ENCODE data around the gene AZU1.
"Not testable (repeated sequence)": the region's sequence is repeated elsewhere in the genome, so short reads cannot be mapped to it uniquely, and the experiment has no call there.

AZU1 gene

GRCh38 chr19:831407-832369 is 4.1 kb downstream of the AZU1 start:
- no peak for DNase-seq (ENCODE audit: low read depth)

GRCh38 chr19:834216-834615 is 6.6 kb downstream of the AZU1 start:
- no peak for DNase-seq (ENCODE audit: low read depth)

GRCh38 chr19:835210-835810 is 7.7 kb downstream of the AZU1 start:
- DNase-seq (ENCODE audit: low read depth), result no peak

GRCh38 chr19:840519-841206 is 13.0 kb downstream of the AZU1 start, which contains the start of gene PRTN3:
TSS of gene PRTN3 (plus strand) at chr19:840999. CDS start at chr19:841009, 10 bp downstream.
- DNase-seq (ENCODE audit: low read depth), result no peak

- DNase-seq (ENCODE audit: low read depth), result not testable (repeated sequence)
Observed at GRCh38 chr19:842802-843179, 15.2 kb downstream of the AZU1 start.

- peak; percentile 16 for DNase-seq (ENCODE audit: low read depth)
Observed at GRCh38 chr19:843180-843835, 15.7 kb downstream of the AZU1 start.

GRCh38 chr19:843836-844545 is 16.4 kb downstream of the AZU1 start:
- DNase-seq (ENCODE audit: low read depth), result no peak

GRCh38 chr19:844546-844971 is 16.9 kb downstream of the AZU1 start:
- no peak for DNase-seq (ENCODE audit: low read depth)

GRCh38 chr19:845707-846521 is 18.3 kb downstream of the AZU1 start:
- DNase-seq (ENCODE audit: low read depth), result no peak

GRCh38 chr19:848386-848921 is 20.8 kb downstream of the AZU1 start:
- DNase-seq (ENCODE audit: low read depth), result no peak

GRCh38 chr19:849195-849594 is 21.6 kb downstream of the AZU1 start:
- DNase-seq (ENCODE audit: low read depth), result not testable (repeated sequence)

- peak; percentile 95 for DNase-seq (ENCODE audit: low read depth)
Observed at GRCh38 chr19:850221-850978, 22.8 kb downstream of the AZU1 start.

GRCh38 chr19:850979-851335 is 23.3 kb downstream of the AZU1 start:
- no peak for DNase-seq (ENCODE audit: low read depth)

GRCh38 chr19:852136-853013 is 24.7 kb downstream of the AZU1 start, which contains the start of gene ELANE:
TSS of gene ELANE (plus strand) at chr19:852303. CDS start at chr19:852329, 26 bp downstream.
- no peak for DNase-seq (ENCODE audit: low read depth)

GRCh38 chr19:853014-853585 is 25.5 kb downstream of the AZU1 start:
- DNase-seq (ENCODE audit: low read depth), result no peak

GRCh38 chr19:853614-854220 is 26.1 kb downstream of the AZU1 start:
- DNase-seq (ENCODE audit: low read depth), result not testable (repeated sequence)

GRCh38 chr19:854549-854948 is 26.9 kb downstream of the AZU1 start:
- no peak for DNase-seq (ENCODE audit: low read depth)

- DNase-seq (ENCODE audit: low read depth), result no peak
Observed at GRCh38 chr19:855142-855541, 27.5 kb downstream of the AZU1 start.
